Cardiac muscle cell (in vitro differentiated cells and primary cell): ENCODE data around the gene USP53. TPM values are rescaled to one million over a fixed set of nuclear protein-coding genes. Genes with fewer than 3 reads are reported as not detected.

Experiments used
- DNase-seq, 2 donors: peaks; one replicate each; pipeline versions ENCODE4 v3.0.0 to v3.0.0-alpha.2; 2010 to 2017; ENCODE audit warnings: low read depth in 1 of 2, low spot score in 1 of 2
- H3K27ac ChIP-seq: fragments of 200-600 bp; sonication (generic); 2 replicates; pipeline ENCODE4 v1.5.1; 2016
- H3K27me3 ChIP-seq: fragments of 200-600 bp; sonication (generic); 2 replicates; pipeline ENCODE4 v1.6.0; 2016; ENCODE audit warnings: control low read depth
- H3K36me3 ChIP-seq: fragments of 200-600 bp; sonication (generic); 2 replicates; pipeline ENCODE4 v1.5.1; 2016; ENCODE audit warnings: control low read depth
- H3K4me1 ChIP-seq: fragments of 200-600 bp; sonication (generic); 2 replicates; pipeline ENCODE4 v1.8.1; 2017; ENCODE audit warnings: low read depth, mild to moderate bottlenecking, mixed run types
- H3K4me3 ChIP-seq: fragments of 200-600 bp; sonication (generic); 2 replicates; pipeline ENCODE4 v1.5.1; 2016; ENCODE audit warnings: mild to moderate bottlenecking
- H3K9me3 ChIP-seq: fragments of 200-600 bp; sonication (generic); 2 replicates; pipeline ENCODE4 v1.5.1; 2017; ENCODE audit warnings: low read depth, mild to moderate bottlenecking, control low read depth
- CTCF ChIP-seq: IDR thresholded peaks from 2 replicates; pipeline ENCODE4 v1.5.1; 2012; ENCODE audit warnings: low read depth, mild to moderate bottlenecking, low read length
- polyA plus RNA-seq: library from polyadenylated mRNA; unstranded; fragments of >200 nt; fragmentation: Nextera tagmentation; extraction: Ambion mirVana; gene quantifications from 2 replicates; pipeline ENCODE4 v1.2.1, GENCODE V29; 2016
- total RNA-seq: library from RNA; depleted of rRNA; stranded (reverse); fragments of >200 nt; gene quantifications from 2 replicates; pipeline ENCODE4 v1.2.3, GENCODE V29; 2016

USP53 gene
- total and polyA plus RNA-seq, 2 experiments from 2014 or later = 14.1 to 28.1 TPM

GRCh38 chr4:119297795-119298194 lies 85.3 kb downstream of the USP53 start:
- Histone ChIP-seq H3K36me3 (peaks cover 18% of the 10 kb centered on the region), H3K4me3 (peak overlapping the region; percentile 76), H3K27ac (peak overlapping the region; percentile 92), H3K27me3 (no peaks in the 10 kb centered on the region), H3K9me3 (no peaks in the 10 kb centered on the region), H3K4me1 (peaks cover 6% of the 10 kb centered on the region)
- no peak for DNase-seq
- no peak for TF ChIP-seq CTCF

GRCh38 chr4:119299260-119299671 lies 86.8 kb downstream of the USP53 start:
- peak overlapping the region; percentile 76 for H3K4me3 ChIP-seq
- H3K36me3 ChIP-seq = peaks cover 12% of the 10 kb centered on the region
- no peaks in the 10 kb centered on the region for H3K9me3 ChIP-seq
- H3K4me1 ChIP-seq = peaks cover 6% of the 10 kb centered on the region
- no peak for TF ChIP-seq CTCF
- no peaks in the 10 kb centered on the region for H3K27me3 ChIP-seq
- DNase-seq = peak in 1 of 2 donors; percentile 31
- H3K27ac ChIP-seq = peak overlapping the region; percentile 92

GRCh38 chr4:119299741-119300100 lies 87.2 kb downstream of the USP53 start:
- no peak for TF ChIP-seq CTCF
- H3K4me3 ChIP-seq = peak overlapping the region; percentile 76
- no peaks in the 10 kb centered on the region for H3K27me3 ChIP-seq
- H3K36me3 ChIP-seq = peaks cover 12% of the 10 kb centered on the region
- peaks cover 6% of the 10 kb centered on the region for H3K4me1 ChIP-seq
- no peaks in the 10 kb centered on the region for H3K9me3 ChIP-seq
- DNase-seq = no peak
- H3K27ac ChIP-seq = peak overlapping the region; percentile 92

GRCh38 chr4:119300101-119300978 lies 87.8 kb downstream of the USP53 start:
- Histone ChIP-seq H3K4me3 (peak overlapping the region; percentile 76), H3K27me3 (no peaks in the 10 kb centered on the region), H3K27ac (peak overlapping the region; percentile 92), H3K36me3 (peaks cover 10% of the 10 kb centered on the region), H3K9me3 (no peaks in the 10 kb centered on the region), H3K4me1 (peaks cover 2% of the 10 kb centered on the region)
- peak; percentile 28 for TF ChIP-seq CTCF
- DNase-seq = peak; percentile 95 to 96

- Histone ChIP-seq H3K4me3 (no peak overlapping the region), H3K36me3 (peaks cover 3% of the 10 kb centered on the region), H3K27ac (no peak overlapping the region), H3K9me3 (no peaks in the 10 kb centered on the region), H3K4me1 (no peaks in the 10 kb centered on the region), H3K27me3 (no peaks in the 10 kb centered on the region)
- TF ChIP-seq CTCF = no peak
- DNase-seq = no peak
These were observed 89.7 kb downstream of the USP53 start for GRCh38 chr4:119302073-119302832.
